OCI-LY7 (cell line): Measurements from ENCODE around the gene TPRN. TPM values are rescaled to one million over a fixed set of nuclear protein-coding genes. Genes with fewer than 3 reads are reported as not detected.
A peak's percentile ranks its signal among the peaks of the same experiment; 100 is the strongest.

Experiments
- BruUV-seq: library from RNA; stranded (reverse); fragments of 400-500 nt; replicated peaks from 2 replicates; lab custom pipeline; 2021; lab: Mats Ljungman, UMichigan
- CTCF ChIA-PET: fragments of 300-600 bp; sonication (Branson Sonifier 250); formaldehyde crosslinking; loops from one replicate; lab custom pipeline; 2022; ENCODE audit warnings: antibody characterized with exemption; ENCODE audit not compliant: unreplicated experiment; lab: Charles Lee
- POLR2A ChIA-PET: fragments of 300-600 bp; sonication (Branson Sonifier 250); formaldehyde crosslinking; loops from one replicate; lab custom pipeline; 2022; ENCODE audit warnings: antibody characterized with exemption; lab: Charles Lee
- DNase-seq: peaks from one replicate; pipeline ENCODE4 v3.0.0-alpha.2; 2015; ENCODE audit warnings: low spot score
- H2AFZ ChIP-seq: fragments of 200-600 bp; sonication (generic), shearing (Covaris generic); 2 replicates; pipeline ENCODE4 v1.6.1; 2014; ENCODE audit warnings: mild to moderate bottlenecking, antibody characterized with exemption, low read length, moderate library complexity
- H3K27ac ChIP-seq: fragments of 200-600 bp; sonication (generic); 2 replicates; pipeline ENCODE4 v1.5.1; 2014; ENCODE audit warnings: mixed run types, low read depth, mild to moderate bottlenecking, moderate library complexity, low read length, inconsistent platforms; ENCODE audit not compliant: poor library complexity, severe bottlenecking
- H3K36me3 ChIP-seq: fragments of 200-600 bp; sonication (generic); 2 replicates; pipeline ENCODE4 v1.6.1; 2014; ENCODE audit warnings: mild to moderate bottlenecking, antibody characterized with exemption, low read length, moderate library complexity, mixed read lengths; ENCODE audit not compliant: insufficient read depth
- H3K4me1 ChIP-seq: fragments of 200-600 bp; sonication (generic); 2 replicates; pipeline ENCODE4 v1.5.1; 2014; ENCODE audit warnings: mild to moderate bottlenecking, low read length; ENCODE audit not compliant: insufficient read depth, poor library complexity, severe bottlenecking
- H3K4me2 ChIP-seq: fragments of 200-600 bp; sonication (generic); 2 replicates; pipeline ENCODE4 v1.6.1; 2014; ENCODE audit warnings: mild to moderate bottlenecking, low read length
- H3K4me3 ChIP-seq: fragments of 200-600 bp; sonication (generic); 2 replicates; pipeline ENCODE4 v1.5.1; 2014; ENCODE audit warnings: mild to moderate bottlenecking, low read depth, low read length; ENCODE audit not compliant: poor library complexity, severe bottlenecking
- H3K79me2 ChIP-seq: fragments of 200-600 bp; sonication (generic); 2 replicates; pipeline ENCODE4 v1.6.1; 2016; ENCODE audit warnings: low read depth, mild to moderate bottlenecking, low read length, moderate library complexity, mixed read lengths; ENCODE audit not compliant: insufficient read depth
- H3K9me2 ChIP-seq: fragments of 200-600 bp; sonication (generic); 2 replicates; pipeline ENCODE4 v1.6.1; 2016; ENCODE audit warnings: mild to moderate bottlenecking, low read length, mixed read lengths; ENCODE audit not compliant: insufficient read depth
- H3K9me3 ChIP-seq: fragments of 200-600 bp; sonication (generic); 2 replicates; pipeline ENCODE4 v1.6.1; 2014; ENCODE audit warnings: mild to moderate bottlenecking, mixed run types, low read length, mixed read lengths
- H4K20me1 ChIP-seq: fragments of 200-600 bp; sonication (generic); 2 replicates; pipeline ENCODE4 v1.6.1; 2014; ENCODE audit warnings: mild to moderate bottlenecking, antibody characterized with exemption, low read length, moderate library complexity, mixed read lengths; ENCODE audit not compliant: insufficient read depth
- EZH2phosphoT487 ChIP-seq: fragments of 200-600 bp; sonication (generic); IDR thresholded peaks from 2 replicates; pipeline ENCODE4 v1.6.1; 2018; ENCODE audit warnings: low read depth, borderline replicate concordance, mild to moderate bottlenecking, mixed run types, antibody characterized with exemption, low read length, moderate library complexity, mixed read lengths
- intact Hi-C: fragments of 100-400 bp; cut with micrococcal nuclease; formaldehyde crosslinking; loops from one replicate; pipeline ENCODE4 v1.10.0; 2022; ENCODE audit not compliant: unreplicated experiment
- total RNA-seq, 2 experiments: library from RNA; depleted of rRNA in 1 of 2; stranded (reverse); fragments of >200 nt in 1 of 2; shearing (Covaris generic) in 1 of 2; gene quantifications; 2 replicates each; pipeline ENCODE4 v1.2.3, GENCODE V29; 2014 to 2022
- TF ChIP-seq, protein P1 (sequence below): fragments of 200-600 bp; sonication (generic); conservative IDR thresholded peaks from 2 replicates; pipeline ENCODE4 v1.5.1; 2014; ENCODE audit warnings: mild to moderate bottlenecking, antibody characterized with exemption, low read length, moderate library complexity, mixed read lengths

Gene TPRN
- total RNA-seq, 2 experiments from 2014 or later = 9.0 to 15.9 TPM

DNA sequence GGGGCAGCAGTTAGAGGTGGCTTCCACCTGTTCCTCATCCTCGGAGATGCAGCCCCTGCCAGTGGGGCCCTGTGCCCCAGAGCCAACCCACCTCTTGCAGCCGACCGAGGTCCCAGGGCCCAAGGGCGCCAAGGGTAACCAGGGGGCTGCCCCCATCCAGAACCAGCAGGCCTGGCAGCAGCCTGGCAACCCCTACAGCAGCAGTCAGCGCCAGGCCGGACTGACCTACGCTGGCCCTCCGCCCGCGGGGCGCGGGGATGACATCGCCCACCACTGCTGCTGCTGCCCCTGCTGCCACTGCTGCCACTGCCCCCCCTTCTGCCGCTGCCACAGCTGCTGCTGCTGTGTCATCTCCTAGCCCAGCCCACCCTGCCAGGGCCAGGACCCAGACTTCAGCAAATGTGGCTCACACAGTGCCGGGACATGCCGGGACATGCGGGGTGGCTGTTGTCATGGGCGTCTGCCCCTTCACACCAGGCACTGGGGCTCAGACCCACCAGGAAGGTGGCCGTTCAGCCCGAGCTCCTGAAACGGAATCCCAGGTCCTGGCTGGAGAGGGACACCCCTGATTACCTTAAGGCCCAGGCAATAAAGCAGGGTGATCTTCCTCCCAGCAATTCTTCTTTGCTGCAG lies 25.3 kb upstream of the TPRN start:
- Histone ChIP-seq H3K36me3 (no peaks in the 10 kb centered on the region), H2AFZ (no peak overlapping the region), H3K4me1 (peaks cover 26% of the 10 kb centered on the region), H3K9me3 (no peaks in the 10 kb centered on the region), H3K4me3 (no peak overlapping the region), H3K4me2 (no peak overlapping the region), H3K9me2 (no peaks in the 10 kb centered on the region), H3K27ac (no peak overlapping the region), H3K79me2 (no peaks in the 10 kb centered on the region), H4K20me1 (no peaks in the 10 kb centered on the region)
- POLR2A ChIA-PET = no interaction called here
- TF ChIP-seq, protein P1, sequence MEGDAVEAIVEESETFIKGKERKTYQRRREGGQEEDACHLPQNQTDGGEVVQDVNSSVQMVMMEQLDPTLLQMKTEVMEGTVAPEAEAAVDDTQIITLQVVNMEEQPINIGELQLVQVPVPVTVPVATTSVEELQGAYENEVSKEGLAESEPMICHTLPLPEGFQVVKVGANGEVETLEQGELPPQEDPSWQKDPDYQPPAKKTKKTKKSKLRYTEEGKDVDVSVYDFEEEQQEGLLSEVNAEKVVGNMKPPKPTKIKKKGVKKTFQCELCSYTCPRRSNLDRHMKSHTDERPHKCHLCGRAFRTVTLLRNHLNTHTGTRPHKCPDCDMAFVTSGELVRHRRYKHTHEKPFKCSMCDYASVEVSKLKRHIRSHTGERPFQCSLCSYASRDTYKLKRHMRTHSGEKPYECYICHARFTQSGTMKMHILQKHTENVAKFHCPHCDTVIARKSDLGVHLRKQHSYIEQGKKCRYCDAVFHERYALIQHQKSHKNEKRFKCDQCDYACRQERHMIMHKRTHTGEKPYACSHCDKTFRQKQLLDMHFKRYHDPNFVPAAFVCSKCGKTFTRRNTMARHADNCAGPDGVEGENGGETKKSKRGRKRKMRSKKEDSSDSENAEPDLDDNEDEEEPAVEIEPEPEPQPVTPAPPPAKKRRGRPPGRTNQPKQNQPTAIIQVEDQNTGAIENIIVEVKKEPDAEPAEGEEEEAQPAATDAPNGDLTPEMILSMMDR = no peak
- no peak for TF ChIP-seq EZH2phosphoT487
- no TSS peak for BruUV-seq
- intact Hi-C loops = loop anchor here (2.0 kb wide), 1 partner anchor 157 kb away; no protein-coding TSS in a partner anchor
- no peak for DNase-seq
- CTCF ChIA-PET = no interaction called here

DNA sequence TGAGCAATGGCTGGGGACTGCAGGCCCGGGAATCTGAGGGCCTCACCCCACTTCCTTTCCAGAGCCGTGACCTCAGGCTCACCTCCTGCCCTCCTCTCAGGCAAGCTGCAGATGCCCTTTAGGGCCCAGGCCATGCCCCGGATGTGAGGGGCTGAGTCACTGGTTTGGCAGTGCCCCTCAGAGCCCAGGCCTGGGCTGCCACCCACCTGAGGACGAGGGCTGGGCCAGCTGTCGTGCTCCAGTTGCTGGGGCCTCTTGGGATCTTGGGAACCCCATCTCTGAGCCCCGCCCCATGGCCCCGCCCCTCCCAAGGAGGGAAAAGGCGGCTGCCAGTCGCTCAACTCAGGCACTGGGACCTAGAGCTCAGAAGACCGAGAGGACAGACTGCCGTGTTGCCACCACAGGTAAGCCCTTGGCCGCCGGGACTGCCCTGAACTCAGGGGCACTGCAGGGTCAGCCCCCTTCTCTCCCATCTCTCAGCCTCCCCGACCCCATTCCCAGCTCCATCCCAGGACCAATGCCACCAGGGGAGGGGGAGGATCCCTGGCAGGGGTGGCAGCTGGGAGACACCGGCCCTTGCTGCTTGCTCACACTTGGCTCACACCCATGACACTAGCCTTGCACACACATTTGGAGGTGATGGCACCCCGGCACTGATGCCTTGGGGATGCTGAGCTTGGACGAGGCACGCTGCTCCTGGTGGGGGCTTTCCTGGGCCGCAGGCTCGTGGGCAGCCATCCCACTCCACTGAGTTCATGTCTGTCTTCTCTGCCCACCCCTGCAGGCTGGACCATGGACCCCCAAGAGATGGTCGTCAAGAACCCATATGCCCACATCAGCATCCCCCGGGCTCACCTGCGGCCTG lies 24.5 kb upstream of the TPRN start, which contains the start of gene CYSRT1:
Gene CYSRT1, plus strand, starts transcription at position 345 of the 865 bp plus-strand sequence. Its CDS starts 448 bp downstream, at position 793.
- Histone ChIP-seq H3K4me1 (peaks cover 26% of the 10 kb centered on the region), H2AFZ (peak within 1 kb of the TSS; percentile 53; the same call in 1 of the 2 replicates), H3K4me2 (peak within 1 kb of the TSS; percentile 87), H4K20me1 (no peaks in the 10 kb centered on the region), H3K9me3 (no peaks in the 10 kb centered on the region), H3K4me3 (peak within 1 kb of the TSS; percentile 91), H3K36me3 (no peaks in the 10 kb centered on the region), H3K9me2 (no peaks in the 10 kb centered on the region), H3K79me2 (no peaks in the 10 kb centered on the region), H3K27ac (peak within 1 kb of the TSS; percentile 65)
- TF ChIP-seq, protein P1 = no peak
- TF ChIP-seq EZH2phosphoT487 = no peak
- intact Hi-C loops = no loop called here
- ChIA-PET CTCF (interaction anchor here (0.6 kb wide), 1 partner anchor 143 kb away, joined by 3 read pairs; no protein-coding TSS in a partner anchor), POLR2A (no interaction called here)
- no TSS peak for BruUV-seq
- no peak for DNase-seq
